HFFc6 (cell line): ENCODE measurements around the gene PKHD1. TPM values are rescaled to one million over a fixed set of nuclear protein-coding genes. Genes with fewer than 3 reads are reported as not detected.

ENCODE experiments used
- DNase-seq: peaks from one replicate; pipeline ENCODE4 v3.0.0-alpha.2; 2018
- H3K27ac Mint-ChIP-seq: 2 replicates; pipeline ENCODE4 v1.8.0; 2020; ENCODE audit warnings: mild to moderate bottlenecking, mixed read lengths
- H3K27me3 Mint-ChIP-seq: 2 replicates; pipeline ENCODE4 v1.8.0; 2021; ENCODE audit warnings: mild to moderate bottlenecking, moderate library complexity, mixed read lengths; ENCODE audit not compliant: insufficient read depth
- H3K36me3 Mint-ChIP-seq: 2 replicates; pipeline ENCODE4 v1.8.0; 2021; ENCODE audit warnings: low read depth, mixed read lengths
- H3K4me1 Mint-ChIP-seq: 2 replicates; pipeline ENCODE4 v1.8.0; 2020; ENCODE audit warnings: low read depth, mixed read lengths
- H3K4me3 Mint-ChIP-seq: 2 replicates; pipeline ENCODE4 v1.8.0; 2020; ENCODE audit warnings: mild to moderate bottlenecking, moderate library complexity, mixed read lengths
- H3K9me3 Mint-ChIP-seq: 2 replicates; pipeline ENCODE4 v1.8.0; 2020; ENCODE audit warnings: mild to moderate bottlenecking, mixed read lengths
- total RNA-seq, 6 experiments: library from RNA; stranded (reverse); fragmentation: NEBNext Ultra II Directional; extraction: Animal tissue kit (Norgen Biotek cat#: 25700); gene quantifications; 2 replicates in 1 of 6; 3 replicates in 5 of 6; pipeline ENCODE4 v1.2.3, GENCODE V29; 2021
- TF ChIP-seq, protein P1 (sequence below): fragments of 200-600 bp; sonication (generic); IDR thresholded peaks from 2 replicates; pipeline ENCODE4 v1.5.0; 2021; ENCODE audit warnings: antibody characterized with exemption, mild to moderate bottlenecking

Gene PKHD1
- total RNA-seq, 6 experiments from 2014 or later = not detected

DNA sequence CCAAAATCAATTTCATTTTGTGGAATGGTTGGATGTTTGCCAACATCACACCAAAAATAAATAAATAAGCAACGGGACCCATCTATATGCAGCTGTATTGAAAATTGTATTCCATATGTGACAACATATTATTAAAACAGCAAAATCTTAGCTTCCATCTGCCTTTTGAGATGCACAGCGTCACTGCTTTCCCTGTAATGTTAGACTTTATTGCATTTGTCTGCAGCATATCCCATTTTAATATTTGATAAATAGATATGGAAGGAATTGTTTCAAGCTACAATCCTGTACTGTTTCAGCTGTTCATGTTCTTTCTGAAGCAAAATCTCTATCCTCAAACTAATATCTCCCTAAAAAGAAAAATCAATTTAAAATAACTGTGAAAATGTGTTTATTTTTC is 509.1 kb downstream of the PKHD1 start:
- TF ChIP-seq, protein P1, sequence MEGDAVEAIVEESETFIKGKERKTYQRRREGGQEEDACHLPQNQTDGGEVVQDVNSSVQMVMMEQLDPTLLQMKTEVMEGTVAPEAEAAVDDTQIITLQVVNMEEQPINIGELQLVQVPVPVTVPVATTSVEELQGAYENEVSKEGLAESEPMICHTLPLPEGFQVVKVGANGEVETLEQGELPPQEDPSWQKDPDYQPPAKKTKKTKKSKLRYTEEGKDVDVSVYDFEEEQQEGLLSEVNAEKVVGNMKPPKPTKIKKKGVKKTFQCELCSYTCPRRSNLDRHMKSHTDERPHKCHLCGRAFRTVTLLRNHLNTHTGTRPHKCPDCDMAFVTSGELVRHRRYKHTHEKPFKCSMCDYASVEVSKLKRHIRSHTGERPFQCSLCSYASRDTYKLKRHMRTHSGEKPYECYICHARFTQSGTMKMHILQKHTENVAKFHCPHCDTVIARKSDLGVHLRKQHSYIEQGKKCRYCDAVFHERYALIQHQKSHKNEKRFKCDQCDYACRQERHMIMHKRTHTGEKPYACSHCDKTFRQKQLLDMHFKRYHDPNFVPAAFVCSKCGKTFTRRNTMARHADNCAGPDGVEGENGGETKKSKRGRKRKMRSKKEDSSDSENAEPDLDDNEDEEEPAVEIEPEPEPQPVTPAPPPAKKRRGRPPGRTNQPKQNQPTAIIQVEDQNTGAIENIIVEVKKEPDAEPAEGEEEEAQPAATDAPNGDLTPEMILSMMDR = no peak
- H3K36me3 Mint-ChIP-seq = peaks cover 4% of the 10 kb centered on the region; the same call in 1 of the 2 replicates
- H3K27ac Mint-ChIP-seq = no peak overlapping the region
- H3K9me3 Mint-ChIP-seq = peaks cover 38% of the 10 kb centered on the region
- no peaks in the 10 kb centered on the region for H3K4me1 Mint-ChIP-seq
- H3K27me3 Mint-ChIP-seq = no peaks in the 10 kb centered on the region
- H3K4me3 Mint-ChIP-seq = no peak overlapping the region
- no peak for DNase-seq

DNA sequence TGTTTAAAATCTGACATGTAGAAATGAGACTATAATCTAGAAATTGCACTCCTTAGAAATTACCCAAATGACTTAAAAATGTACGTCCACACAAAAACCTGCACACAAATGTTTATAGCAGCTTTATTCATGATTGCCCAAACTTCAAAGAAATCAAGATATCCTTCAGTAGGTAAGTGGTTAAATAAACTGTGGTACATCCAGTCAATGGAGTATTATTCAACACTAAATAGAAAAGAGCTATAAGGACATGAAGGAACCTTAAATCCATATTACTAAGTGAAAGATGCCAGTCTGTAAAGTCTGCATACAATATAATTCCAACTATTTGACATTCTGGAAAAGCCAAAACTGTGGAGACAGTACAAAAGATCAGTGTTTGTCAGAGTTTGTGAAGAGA is 513.4 kb downstream of the PKHD1 start:
- H3K27me3 Mint-ChIP-seq = no peaks in the 10 kb centered on the region
- H3K27ac Mint-ChIP-seq = no peak overlapping the region
- no peaks in the 10 kb centered on the region for H3K36me3 Mint-ChIP-seq
- peaks cover 39% of the 10 kb centered on the region for H3K9me3 Mint-ChIP-seq
- TF ChIP-seq, protein P1 = no peak
- H3K4me1 Mint-ChIP-seq = no peaks in the 10 kb centered on the region
- no peak overlapping the region for H3K4me3 Mint-ChIP-seq
- DNase-seq = no peak

DNA sequence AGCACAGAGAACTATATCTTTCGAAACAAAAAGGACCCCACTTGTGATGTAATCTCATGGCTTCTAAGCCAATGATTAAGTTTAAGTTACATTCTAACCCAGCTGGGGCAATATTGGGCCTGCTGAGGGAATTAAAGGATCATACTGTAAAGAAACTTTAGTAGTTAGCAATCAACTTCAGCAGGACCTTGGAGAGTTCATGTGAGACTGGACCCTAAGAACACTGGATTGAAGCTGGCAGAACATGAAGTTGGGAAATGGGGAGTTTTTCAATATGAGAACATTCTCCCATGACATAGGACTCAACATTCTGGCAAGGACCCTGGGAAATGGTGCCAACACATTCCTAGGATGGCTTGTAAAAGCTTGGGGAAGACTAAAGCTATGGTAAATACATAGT is 516.2 kb downstream of the PKHD1 start:
- H3K9me3 Mint-ChIP-seq = peaks cover 38% of the 10 kb centered on the region
- TF ChIP-seq, protein P1 = no peak
- no peak overlapping the region for H3K27ac Mint-ChIP-seq
- H3K4me3 Mint-ChIP-seq = no peak overlapping the region
- H3K27me3 Mint-ChIP-seq = no peaks in the 10 kb centered on the region
- no peak for DNase-seq
- H3K36me3 Mint-ChIP-seq = no peaks in the 10 kb centered on the region
- no peaks in the 10 kb centered on the region for H3K4me1 Mint-ChIP-seq

DNA sequence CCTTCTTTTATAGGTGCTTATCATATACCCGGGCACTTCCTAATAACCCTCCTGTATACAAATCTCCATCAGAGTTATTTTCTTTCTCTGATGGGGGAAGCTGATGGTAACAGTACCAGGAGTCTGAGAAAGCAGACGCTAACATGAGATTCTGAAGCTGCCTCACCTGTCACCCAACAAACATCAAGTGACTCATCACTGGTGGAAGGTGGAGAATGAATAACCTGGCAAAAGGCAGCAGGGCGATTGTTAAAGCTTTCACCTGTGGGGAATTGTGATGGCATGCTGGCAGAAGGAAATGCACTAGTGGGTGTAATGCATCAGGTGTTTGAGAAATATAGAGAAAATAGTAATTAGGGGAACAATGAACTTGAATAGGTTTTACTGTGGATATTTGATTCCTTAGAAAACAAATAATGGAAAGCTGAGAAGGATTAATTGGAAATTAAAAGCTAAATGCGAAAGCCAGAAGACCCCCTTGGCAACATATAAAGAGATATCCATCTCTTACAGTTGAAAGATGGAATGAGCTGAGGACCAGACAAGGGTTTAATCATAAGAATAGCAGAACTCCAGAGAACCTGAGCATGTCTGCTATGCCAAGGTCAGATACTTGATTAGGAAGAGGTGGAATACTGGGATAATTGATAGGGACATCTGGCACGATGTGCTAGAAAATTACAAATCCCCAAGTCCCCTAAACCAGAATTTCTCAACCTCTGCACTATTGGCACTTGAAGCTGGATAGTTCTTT is 517.1 kb downstream of the PKHD1 start:
- H3K4me3 Mint-ChIP-seq = no peak overlapping the region
- no peak for DNase-seq
- TF ChIP-seq, protein P1 = no peak
- H3K4me1 Mint-ChIP-seq = no peaks in the 10 kb centered on the region
- H3K36me3 Mint-ChIP-seq = no peaks in the 10 kb centered on the region
- no peaks in the 10 kb centered on the region for H3K27me3 Mint-ChIP-seq
- H3K9me3 Mint-ChIP-seq = peaks cover 39% of the 10 kb centered on the region
- H3K27ac Mint-ChIP-seq = no peak overlapping the region

DNA sequence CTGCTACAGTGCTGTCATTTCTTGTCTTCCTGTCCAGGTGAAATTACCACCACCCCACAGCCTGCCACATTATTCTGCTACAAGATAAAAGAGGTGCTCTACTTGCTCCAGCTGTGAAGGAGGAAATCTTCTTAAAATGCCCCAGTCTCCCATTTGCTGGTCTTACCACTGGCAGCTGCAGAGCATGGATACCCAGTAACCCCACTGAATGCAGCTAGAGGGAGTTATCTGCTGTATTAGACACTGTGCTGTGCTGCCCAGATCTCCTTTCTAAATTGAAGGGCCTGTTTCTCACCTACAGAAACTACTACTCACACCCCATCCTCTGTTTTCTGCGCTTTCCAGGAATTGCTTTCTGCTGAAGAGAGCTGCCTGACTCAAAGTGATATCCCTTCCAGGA is 517.8 kb downstream of the PKHD1 start:
- no peak overlapping the region for H3K27ac Mint-ChIP-seq

More for the DNA sequence above, 517.8 kb downstream of the PKHD1 start:
- Mint-ChIP-seq H3K36me3 (no peaks in the 10 kb centered on the region), H3K27me3 (no peaks in the 10 kb centered on the region), H3K4me1 (no peaks in the 10 kb centered on the region), H3K4me3 (no peak overlapping the region), H3K9me3 (peaks cover 42% of the 10 kb centered on the region)
- TF ChIP-seq, protein P1 = no peak
- no peak for DNase-seq
